ENCODE measurements around the gene GOLGA6L10.

Gene GOLGA6L10

GRCh38 chr15:82314769-82315518 is 34.3 kb downstream of the GOLGA6L10 start:
- TF ChIP-seq YY1 (IDR thresholded peaks at IDR 0.05; ENCODE audit: low read depth), result no peak
- TF ChIP-seq TCF12 (IDR thresholded peaks at IDR 0.05; ENCODE audit: low read depth), result no peak
- no peak for TF ChIP-seq MAX (IDR thresholded peaks at IDR 0.05)
- no peak for TF ChIP-seq CREB1 (IDR thresholded peaks at IDR 0.05; ENCODE audit: low read depth)
- no peak for TF ChIP-seq ZBTB7A (IDR thresholded peaks at IDR 0.05; ENCODE audit: low read depth)
- TF ChIP-seq FOXM1 (IDR thresholded peaks at IDR 0.05; ENCODE audit: borderline replicate concordance, low read depth), result no peak
- TF ChIP-seq TEAD4 (IDR thresholded peaks at IDR 0.05), result no peak
- no peak for TF ChIP-seq CEBPB (IDR thresholded peaks at IDR 0.05)
- no peak for TF ChIP-seq NFIC (IDR thresholded peaks at IDR 0.05)
- TF ChIP-seq EGR1 (IDR thresholded peaks at IDR 0.05), result no peak
- TF ChIP-seq REST (IDR thresholded peaks at IDR 0.05; ENCODE audit: low read depth), result no peak
- no peak for TF ChIP-seq RAD21 (IDR thresholded peaks at IDR 0.05; ENCODE audit: low read depth)
- TF ChIP-seq EP300 (IDR thresholded peaks at IDR 0.05; ENCODE audit: borderline replicate concordance), result no peak
- no peak for TF ChIP-seq TAF1 (IDR thresholded peaks at IDR 0.05; ENCODE audit: low read depth)
- TF ChIP-seq, protein P1, sequence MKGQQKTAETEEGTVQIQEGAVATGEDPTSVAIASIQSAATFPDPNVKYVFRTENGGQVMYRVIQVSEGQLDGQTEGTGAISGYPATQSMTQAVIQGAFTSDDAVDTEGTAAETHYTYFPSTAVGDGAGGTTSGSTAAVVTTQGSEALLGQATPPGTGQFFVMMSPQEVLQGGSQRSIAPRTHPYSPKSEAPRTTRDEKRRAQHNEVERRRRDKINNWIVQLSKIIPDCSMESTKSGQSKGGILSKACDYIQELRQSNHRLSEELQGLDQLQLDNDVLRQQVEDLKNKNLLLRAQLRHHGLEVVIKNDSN (IDR thresholded peaks at IDR 0.05), result no peak

GRCh38 chr15:82313446-82313845 is 35.8 kb downstream of the GOLGA6L10 start:
- no peak for TF ChIP-seq EGR1 (IDR thresholded peaks at IDR 0.05)
- TF ChIP-seq TEAD4 (IDR thresholded peaks at IDR 0.05), result no peak
- TF ChIP-seq FOXM1 (IDR thresholded peaks at IDR 0.05; ENCODE audit: borderline replicate concordance, low read depth), result no peak
- TF ChIP-seq CREB1 (IDR thresholded peaks at IDR 0.05; ENCODE audit: low read depth), result no peak
- no peak for TF ChIP-seq TCF12 (IDR thresholded peaks at IDR 0.05; ENCODE audit: low read depth)
- TF ChIP-seq NFIC (IDR thresholded peaks at IDR 0.05), result no peak
- no peak for TF ChIP-seq MAX (IDR thresholded peaks at IDR 0.05)

DNA sequence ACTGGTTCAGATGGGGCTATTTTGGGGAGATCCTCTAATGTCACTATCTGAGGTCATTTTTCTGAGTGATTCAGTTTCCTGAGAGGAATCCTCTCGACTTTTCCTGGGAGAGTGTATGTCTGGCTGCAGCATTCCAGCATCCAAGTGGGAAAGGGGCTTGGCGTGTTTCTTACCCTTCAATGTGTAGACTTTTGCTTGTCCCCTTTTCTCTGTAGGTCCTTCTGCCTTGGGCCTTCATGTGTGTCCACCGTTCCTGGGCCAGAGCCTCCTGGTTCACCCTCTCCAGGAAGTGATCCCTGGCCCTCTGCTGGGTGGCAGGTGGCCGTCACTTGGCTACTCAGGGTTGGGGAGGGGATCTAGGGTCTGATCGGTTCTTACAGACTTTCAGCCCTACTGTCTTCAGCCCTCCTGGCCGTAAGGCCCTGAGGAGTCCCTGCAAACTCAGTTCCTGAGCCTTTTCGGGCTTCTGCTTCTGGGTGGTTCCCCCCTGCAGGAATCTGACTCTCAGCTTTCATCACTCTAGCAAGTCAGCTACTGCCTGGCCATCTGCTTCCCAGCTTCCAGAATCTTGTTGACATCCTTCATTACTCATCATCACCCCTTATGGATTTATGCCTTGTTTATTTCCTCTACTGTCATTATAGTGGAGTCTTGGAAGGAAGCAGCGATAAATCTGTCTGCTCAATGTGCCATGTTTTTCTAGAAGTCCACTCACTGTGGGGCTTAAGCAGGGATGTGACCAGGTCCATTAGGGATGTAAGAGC is 36.5 kb downstream of the GOLGA6L10 start:
- TF ChIP-seq CREB1 (IDR thresholded peaks at IDR 0.05; ENCODE audit: low read depth) (no peak), YY1 (IDR thresholded peaks at IDR 0.05; ENCODE audit: low read depth) (no peak), TAF1 (IDR thresholded peaks at IDR 0.05; ENCODE audit: low read depth) (no peak), REST (IDR thresholded peaks at IDR 0.05; ENCODE audit: low read depth) (no peak), MAX (IDR thresholded peaks at IDR 0.05) (no peak), RAD21 (IDR thresholded peaks at IDR 0.05; ENCODE audit: low read depth) (no peak), EGR1 (IDR thresholded peaks at IDR 0.05) (no peak), TCF12 (IDR thresholded peaks at IDR 0.05; ENCODE audit: low read depth) (no peak)

DNA sequence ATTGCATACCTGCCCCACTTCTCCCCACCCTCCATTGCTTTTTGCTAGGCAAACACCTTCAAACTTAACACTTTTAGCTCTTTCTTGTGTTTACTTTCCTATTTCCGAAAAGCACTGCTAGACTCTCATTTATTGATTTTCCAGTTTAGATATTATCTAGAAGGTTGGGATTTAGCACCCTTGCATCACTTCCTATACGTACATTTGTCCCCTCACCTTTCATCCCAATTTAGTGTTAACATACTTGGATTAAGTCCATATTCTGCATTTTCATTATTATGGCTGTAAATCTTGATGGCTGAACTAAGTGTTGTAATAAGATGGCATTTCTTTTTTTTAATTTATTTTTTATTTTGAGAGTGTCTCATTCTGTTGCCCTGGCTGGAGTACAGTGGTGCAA is 39.5 kb downstream of the GOLGA6L10 start:
- TF ChIP-seq TAF1 (IDR thresholded peaks at IDR 0.05; ENCODE audit: low read depth) (no peak), EP300 (IDR thresholded peaks at IDR 0.05; ENCODE audit: borderline replicate concordance) (no peak), TEAD4 (IDR thresholded peaks at IDR 0.05) (no peak), YY1 (IDR thresholded peaks at IDR 0.05; ENCODE audit: low read depth) (no peak), FOXM1 (IDR thresholded peaks at IDR 0.05; ENCODE audit: borderline replicate concordance, low read depth) (no peak), MAX (IDR thresholded peaks at IDR 0.05) (no peak), RAD21 (IDR thresholded peaks at IDR 0.05; ENCODE audit: low read depth) (no peak), REST (IDR thresholded peaks at IDR 0.05; ENCODE audit: low read depth) (no peak), CEBPB (IDR thresholded peaks at IDR 0.05) (no peak), CREB1 (IDR thresholded peaks at IDR 0.05; ENCODE audit: low read depth) (no peak), EGR1 (IDR thresholded peaks at IDR 0.05) (no peak), TCF12 (IDR thresholded peaks at IDR 0.05; ENCODE audit: low read depth) (no peak), ZBTB7A (IDR thresholded peaks at IDR 0.05; ENCODE audit: low read depth) (no peak)
- TF ChIP-seq, protein P1 (IDR thresholded peaks at IDR 0.05), result no peak
